HT-29 (cell line): ENCODE data around the gene EPB41L4B. TPM values are rescaled to one million over a fixed set of nuclear protein-coding genes. Genes with fewer than 3 reads are reported as not detected.

Experiments
- DNase-seq: peaks from one replicate; pipeline ENCODE4 v3.0.0-alpha.2; 2015; ENCODE audit warnings: low spot score
- small RNA-seq: library from RNA; depleted of rRNA; stranded (forward); fragments of <200 nt; gene quantifications from one replicate; pipeline ENCODE3, GENCODE V24; 2014
- total RNA-seq: library from RNA; depleted of rRNA; stranded (reverse); fragments of >200 nt; shearing (Covaris generic); gene quantifications from 2 replicates; pipeline ENCODE4 v1.2.3, GENCODE V29; 2014; rRNA removed

EPB41L4B gene
- total RNA-seq, 1 experiment from 2014 or later: 10.1 TPM

- DNase-seq: no peak
These were observed 197.9 kb downstream of the EPB41L4B start for GRCh38 chr9:109122726-109123621.

Small RNA genes within 50 kb of the gene (small RNA-seq; reads per million reads assigned to genes)
- gene RF00019 (not detected), gene RNU6-984P (not detected)

Other genes starting within 250 kb of the EPB41L4B start
- 14.8 and 17.1 TPM in 2 replicates for gene TMEM245, start 201.1 kb downstream of the EPB41L4B start, total RNA-seq
- not detected in 2 replicates for gene FRRS1L, start 153.8 kb downstream of the EPB41L4B start, total RNA-seq
- 9.8 and 11.3 TPM in 2 replicates for gene PTPN3, start 177.2 kb upstream of the EPB41L4B start, total RNA-seq